ENCODE measurements around the gene NTM.
"Not testable (repeated sequence)": the region's sequence is repeated elsewhere in the genome, so short reads cannot be mapped to it uniquely, and the experiment has no call there.

Gene NTM

GRCh38 chr11:131465746-131466145 lies 95.3 kb downstream of the NTM start:
- DNase-seq: no peak

- DNase-seq: peak; percentile 10
These were observed 97.4 kb downstream of the NTM start for GRCh38 chr11:131467645-131468394.

GRCh38 chr11:131468565-131468964 lies 98.2 kb downstream of the NTM start:
- DNase-seq: no peak

GRCh38 chr11:131470216-131470925 lies 100.0 kb downstream of the NTM start:
- DNase-seq: no peak

DNA sequence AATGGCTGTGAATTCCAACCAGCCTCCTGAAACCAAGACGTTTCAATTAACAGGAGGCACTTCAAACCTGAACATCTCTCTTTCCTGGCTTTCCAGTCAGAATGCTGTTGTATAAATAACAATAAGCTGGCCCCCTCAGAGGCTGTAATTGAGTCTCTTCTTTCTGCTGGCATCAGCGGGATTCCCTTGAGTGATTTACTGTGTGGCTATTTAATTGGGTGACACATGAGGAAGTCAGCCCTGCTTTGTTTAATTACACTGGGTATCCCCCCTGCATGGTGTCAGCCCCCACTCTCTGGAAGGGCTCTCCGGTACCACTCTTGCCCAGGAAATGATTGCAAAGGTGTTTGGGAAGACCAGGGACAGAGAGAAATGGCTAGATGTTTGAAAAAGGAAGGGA lies 101.6 kb downstream of the NTM start:
- DNase-seq: peak; percentile 17

GRCh38 chr11:131474947-131475346 lies 104.5 kb downstream of the NTM start:
- no peak for DNase-seq

DNA sequence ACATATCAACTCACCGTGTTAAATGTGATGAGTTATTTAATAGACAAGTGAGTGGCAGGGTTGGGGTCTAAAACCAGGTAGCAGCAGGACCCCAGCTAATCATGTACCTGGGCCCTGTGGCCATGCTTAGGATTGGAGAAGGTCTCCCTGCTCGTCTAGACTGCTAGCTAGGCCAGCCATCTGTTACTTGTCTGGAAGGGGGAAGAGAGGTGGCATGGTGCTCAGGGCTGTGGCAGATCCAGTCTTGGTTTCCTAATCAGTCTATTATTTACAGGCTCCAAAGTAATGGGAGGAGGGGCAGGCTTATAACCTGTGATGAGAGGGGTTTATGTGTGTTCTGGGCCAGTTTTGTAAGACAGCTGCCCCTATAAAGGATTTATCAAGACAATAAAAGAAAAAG lies 105.9 kb downstream of the NTM start:
- DNase-seq: no peak

- no peak for DNase-seq
These were observed 107.9 kb downstream of the NTM start for GRCh38 chr11:131478341-131478740.

DNA sequence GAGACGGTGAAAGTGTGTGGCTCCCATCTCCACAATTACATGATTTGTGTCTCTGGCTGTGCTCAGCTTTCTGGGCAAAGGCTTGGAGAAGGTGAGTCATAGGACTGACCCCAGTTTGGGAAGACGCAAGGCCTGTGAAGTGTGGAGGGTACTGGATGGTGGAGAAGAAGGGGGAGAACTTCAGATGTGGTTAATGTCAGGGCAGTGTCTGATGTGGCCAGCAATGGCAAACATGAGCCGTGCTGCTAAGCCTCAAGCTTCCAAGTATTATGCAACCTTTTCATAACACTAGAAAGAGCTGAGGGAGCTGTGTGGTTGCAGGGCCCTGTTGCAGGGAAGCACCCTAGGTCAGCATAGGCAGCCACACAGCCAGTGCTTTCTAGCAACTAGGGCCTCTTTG lies 110.9 kb downstream of the NTM start:
- peak; percentile 24 for DNase-seq

DNA sequence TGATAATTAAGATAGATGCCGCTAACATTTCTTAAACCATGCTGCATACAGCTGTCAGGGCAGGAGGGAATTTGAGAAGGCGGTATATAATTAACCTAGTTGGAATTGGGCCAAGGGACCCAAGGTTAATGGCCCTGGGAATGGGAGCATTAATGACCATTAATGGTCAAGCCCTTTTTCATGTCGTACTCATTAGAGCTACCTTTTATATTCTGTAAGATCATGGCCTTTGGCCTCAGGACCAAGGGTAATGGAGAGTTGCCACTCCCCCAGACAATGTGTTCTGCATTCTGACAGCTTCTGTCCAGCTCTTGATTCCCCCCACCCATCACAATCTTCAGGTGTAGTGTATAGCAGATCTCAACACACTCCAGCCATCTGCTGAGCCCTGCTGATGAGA lies 111.6 kb downstream of the NTM start:
- DNase-seq: no peak

- no peak for DNase-seq
These were observed 113.0 kb downstream of the NTM start for GRCh38 chr11:131483453-131483852.

GRCh38 chr11:131483877-131484276 lies 113.5 kb downstream of the NTM start:
- DNase-seq: no peak

DNA sequence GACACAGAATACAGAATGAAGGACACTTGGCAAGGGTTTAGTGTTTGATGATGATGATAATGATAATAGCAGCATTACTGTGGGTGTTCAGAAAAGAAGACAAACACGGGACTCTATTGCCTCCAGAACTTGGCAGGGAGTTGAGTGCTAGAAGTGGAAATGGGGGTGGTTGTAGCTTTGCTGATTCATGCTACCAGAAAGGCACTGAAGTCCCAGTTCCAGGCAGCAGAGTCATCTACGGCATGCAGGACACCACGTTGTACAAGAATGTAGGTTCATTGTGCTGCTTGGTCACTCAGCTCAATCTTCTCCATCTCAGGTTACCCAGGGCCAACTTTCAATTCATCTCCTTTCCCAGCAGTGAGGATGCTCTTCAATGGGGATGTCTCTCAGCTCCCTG lies 115.7 kb downstream of the NTM start:
- DNase-seq: peak; percentile 90

- DNase-seq: no peak
These were observed 116.7 kb downstream of the NTM start for GRCh38 chr11:131486937-131487635.

DNA sequence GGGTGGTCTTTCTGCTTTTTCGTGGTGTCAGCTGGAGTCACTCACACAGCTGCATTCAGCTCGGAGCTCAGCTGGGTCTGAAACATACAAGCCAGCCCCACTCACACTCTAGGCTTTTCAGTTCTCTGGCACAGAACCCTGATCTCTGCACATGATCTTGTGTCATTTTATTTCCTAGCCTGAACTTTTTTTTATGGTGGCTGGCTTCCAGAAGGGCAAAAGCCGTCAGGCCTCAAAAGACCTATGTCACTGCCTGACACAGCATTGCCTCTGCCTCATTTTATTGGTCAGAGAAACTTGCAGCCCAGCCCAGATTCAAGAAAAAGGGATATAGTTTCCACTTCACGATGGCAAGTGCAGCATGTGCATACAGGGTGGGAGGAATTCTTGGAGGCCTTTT lies 117.8 kb downstream of the NTM start:
- no peak for DNase-seq

DNA sequence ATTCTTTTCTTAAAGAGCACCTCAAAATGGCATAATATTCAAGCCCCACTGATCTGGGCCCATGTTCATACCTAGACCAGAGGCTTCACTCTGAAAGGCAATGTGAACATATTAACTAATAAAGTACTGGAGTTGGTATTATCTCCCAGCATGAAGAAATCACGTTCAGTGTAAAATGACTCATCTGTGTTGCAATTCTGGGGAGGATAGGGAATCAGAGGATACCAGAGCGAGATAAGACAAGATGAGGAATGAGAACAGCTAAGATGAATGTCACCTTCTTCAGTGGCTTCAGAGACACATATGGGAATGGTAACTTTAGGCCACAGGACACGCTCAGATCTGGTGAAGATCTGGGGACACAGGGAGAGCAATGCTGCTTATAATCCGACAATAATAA lies 121.1 kb downstream of the NTM start:
- peak; percentile 70 for DNase-seq

GRCh38 chr11:131495423-131495822 lies 125.0 kb downstream of the NTM start:
- DNase-seq: no peak

DNA sequence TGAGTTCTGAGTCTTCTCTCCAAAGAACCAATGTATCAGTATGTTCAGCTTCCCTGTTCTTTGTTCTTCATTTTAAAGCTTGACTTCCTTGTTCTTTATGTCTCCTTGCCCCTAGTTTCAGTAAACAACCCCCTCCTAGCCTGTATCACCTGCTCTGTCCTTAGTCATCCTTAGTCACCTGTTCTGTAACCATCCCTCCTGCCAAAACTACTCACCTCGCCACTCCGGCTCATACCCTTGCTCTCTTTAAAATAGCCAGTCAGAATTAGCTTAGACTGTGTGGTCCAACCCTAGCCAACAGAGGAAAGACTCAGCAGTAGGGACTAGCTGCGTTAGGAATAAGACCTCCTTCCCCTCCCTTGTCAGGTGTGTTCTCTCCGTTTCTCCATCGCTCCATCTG lies 127.3 kb downstream of the NTM start:
- DNase-seq: not testable (repeated sequence)

DNA sequence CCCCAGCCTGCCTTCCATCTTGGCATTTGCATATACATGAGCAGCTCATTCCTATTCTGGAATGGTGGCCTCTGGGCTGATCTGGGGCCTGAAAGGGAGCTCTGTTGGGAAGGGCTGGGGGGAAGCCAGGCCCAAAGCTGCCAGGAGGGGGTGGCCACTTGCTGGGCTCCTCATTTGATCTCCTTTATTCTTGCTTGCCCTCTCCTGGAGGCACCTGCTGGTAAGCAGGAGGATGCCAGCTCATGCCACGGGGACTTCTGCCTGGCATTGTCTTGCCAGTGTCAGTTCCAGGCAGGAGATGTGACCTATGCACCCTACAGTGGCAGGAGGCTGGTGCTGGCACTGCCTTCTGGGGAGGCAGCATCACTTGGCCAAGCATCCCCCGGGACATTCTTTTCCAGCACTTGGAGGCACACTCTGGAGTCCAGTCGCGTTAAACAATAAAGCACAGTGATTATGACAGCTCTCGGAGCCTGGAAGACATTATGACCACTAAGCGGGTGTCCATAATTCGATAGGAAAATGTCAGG lies 128.3 kb downstream of the NTM start:
- no peak for DNase-seq

DNA sequence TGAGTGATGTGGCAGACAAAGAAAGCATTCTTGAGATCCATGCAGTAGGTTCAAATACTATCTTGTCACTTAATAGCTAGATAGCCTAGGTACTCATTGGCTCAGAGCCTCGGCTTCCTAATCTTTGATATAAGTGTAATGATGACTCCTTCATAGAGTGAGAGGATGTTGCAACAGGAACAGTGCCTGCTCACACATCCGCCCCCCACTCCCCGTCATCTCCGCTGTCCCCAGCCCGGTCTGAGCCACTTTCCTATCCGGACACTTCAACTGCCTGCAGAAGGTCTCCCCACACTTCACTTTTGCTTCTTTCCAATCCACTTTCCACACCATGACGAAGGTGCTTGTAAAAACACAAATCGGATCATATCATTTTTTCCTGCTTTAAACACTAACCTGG lies 128.8 kb downstream of the NTM start:
- no peak for DNase-seq

- no peak for DNase-seq
These were observed 132.6 kb downstream of the NTM start for GRCh38 chr11:131503017-131503416.

- DNase-seq: peak; percentile 41
These were observed 134.0 kb downstream of the NTM start for GRCh38 chr11:131504199-131504949.

- DNase-seq: no peak
These were observed 135.9 kb downstream of the NTM start for GRCh38 chr11:131506348-131506747.

Data from fibroblast of skin of right quadriceps (primary cell).